ENCODE data around the gene DCDC2. TPM values are rescaled to one million over a fixed set of nuclear protein-coding genes. Genes with fewer than 3 reads are reported as not detected.

The DCDC2 gene
- total RNA-seq, 1 experiment from 2014 or later, result 45.1 TPM

DNA sequence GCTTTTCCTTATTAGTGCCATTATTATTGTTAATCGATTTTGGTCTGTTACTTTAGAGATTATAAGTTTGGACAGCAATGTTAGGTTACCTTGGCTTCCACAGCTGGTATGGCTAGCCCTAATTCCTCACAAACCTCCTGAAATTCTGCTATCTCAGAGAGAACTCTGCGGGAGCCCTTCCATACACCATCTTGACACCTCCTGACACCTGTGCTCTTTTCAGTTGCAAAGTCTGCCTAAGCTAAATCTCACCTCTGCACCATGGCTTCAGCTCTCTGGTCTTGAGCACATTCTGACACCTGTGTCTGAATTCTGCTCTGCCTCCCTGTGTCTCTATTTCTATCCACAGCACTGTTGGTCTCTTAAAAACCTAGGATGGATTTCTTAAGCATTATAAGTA lies 106.5 kb downstream of the DCDC2 start:
- intact Hi-C loops (cut with micrococcal nuclease; ENCODE audit: unreplicated experiment), result no loop called here
- H3K27me3 ChIP-seq (replicated peaks; ENCODE audit: insufficient read depth, low read depth, low read length, poor library complexity), result no peaks in the 10 kb centered on the region
- ChIA-PET POLR2A (ENCODE audit: low non-redundant PET) (no interaction called here), CTCF (no interaction called here)
- BruUV-seq (replicated peaks), result no TSS peak
- no peak for DNase-seq (ENCODE audit: low spot score)
- H3K36me3 ChIP-seq (ENCODE audit: insufficient read depth, low read length, poor library complexity, severe bottlenecking), result peaks cover 20% of the 10 kb centered on the region
- TF ChIP-seq EZH2 (IDR thresholded peaks at IDR 0.05; ENCODE audit: borderline replicate concordance, low read depth, low read length, poor library complexity, severe bottlenecking), result no peak
- TF ChIP-seq, protein P1, sequence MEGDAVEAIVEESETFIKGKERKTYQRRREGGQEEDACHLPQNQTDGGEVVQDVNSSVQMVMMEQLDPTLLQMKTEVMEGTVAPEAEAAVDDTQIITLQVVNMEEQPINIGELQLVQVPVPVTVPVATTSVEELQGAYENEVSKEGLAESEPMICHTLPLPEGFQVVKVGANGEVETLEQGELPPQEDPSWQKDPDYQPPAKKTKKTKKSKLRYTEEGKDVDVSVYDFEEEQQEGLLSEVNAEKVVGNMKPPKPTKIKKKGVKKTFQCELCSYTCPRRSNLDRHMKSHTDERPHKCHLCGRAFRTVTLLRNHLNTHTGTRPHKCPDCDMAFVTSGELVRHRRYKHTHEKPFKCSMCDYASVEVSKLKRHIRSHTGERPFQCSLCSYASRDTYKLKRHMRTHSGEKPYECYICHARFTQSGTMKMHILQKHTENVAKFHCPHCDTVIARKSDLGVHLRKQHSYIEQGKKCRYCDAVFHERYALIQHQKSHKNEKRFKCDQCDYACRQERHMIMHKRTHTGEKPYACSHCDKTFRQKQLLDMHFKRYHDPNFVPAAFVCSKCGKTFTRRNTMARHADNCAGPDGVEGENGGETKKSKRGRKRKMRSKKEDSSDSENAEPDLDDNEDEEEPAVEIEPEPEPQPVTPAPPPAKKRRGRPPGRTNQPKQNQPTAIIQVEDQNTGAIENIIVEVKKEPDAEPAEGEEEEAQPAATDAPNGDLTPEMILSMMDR (conservative IDR thresholded peaks at IDR 0.05; ENCODE audit: low read depth, low read length), result no peak
- H3K4me3 ChIP-seq (ENCODE audit: low read depth, low read length, poor library complexity, severe bottlenecking), result no peak overlapping the region
- H3K9me3 ChIP-seq (ENCODE audit: low read depth, low read length, poor library complexity, severe bottlenecking), result peaks cover 16% of the 10 kb centered on the region
- H3K27ac ChIP-seq (ENCODE audit: low read depth, low read length, poor library complexity, severe bottlenecking), result no peak overlapping the region
- H3K4me1 ChIP-seq (ENCODE audit: insufficient read depth, low read length, poor library complexity, severe bottlenecking), result no peaks in the 10 kb centered on the region

- TF ChIP-seq EZH2 (IDR thresholded peaks at IDR 0.05; ENCODE audit: borderline replicate concordance, low read depth, low read length, poor library complexity, severe bottlenecking), result no peak
- TF ChIP-seq, protein P1 (conservative IDR thresholded peaks at IDR 0.05; ENCODE audit: low read depth, low read length), result no peak
- intact Hi-C loops (cut with micrococcal nuclease; ENCODE audit: unreplicated experiment), result no loop called here
- ChIA-PET POLR2A (ENCODE audit: low non-redundant PET) (no interaction called here), CTCF (no interaction called here)
- H3K9me3 ChIP-seq (ENCODE audit: low read depth, low read length, poor library complexity, severe bottlenecking), result peaks cover 11% of the 10 kb centered on the region
- no peaks in the 10 kb centered on the region for H3K27me3 ChIP-seq (replicated peaks; ENCODE audit: insufficient read depth, low read depth, low read length, poor library complexity)
- no peak overlapping the region for H3K27ac ChIP-seq (ENCODE audit: low read depth, low read length, poor library complexity, severe bottlenecking)
- BruUV-seq (replicated peaks), result no TSS peak
- DNase-seq (ENCODE audit: low spot score), result no peak
- H3K36me3 ChIP-seq (ENCODE audit: insufficient read depth, low read length, poor library complexity, severe bottlenecking), result peaks cover 12% of the 10 kb centered on the region
- H3K4me1 ChIP-seq (ENCODE audit: insufficient read depth, low read length, poor library complexity, severe bottlenecking), result no peaks in the 10 kb centered on the region
- H3K4me3 ChIP-seq (ENCODE audit: low read depth, low read length, poor library complexity, severe bottlenecking), result no peak overlapping the region
Observed at GRCh38 chr6:24249926-24250325, 107.9 kb downstream of the DCDC2 start.

DNA sequence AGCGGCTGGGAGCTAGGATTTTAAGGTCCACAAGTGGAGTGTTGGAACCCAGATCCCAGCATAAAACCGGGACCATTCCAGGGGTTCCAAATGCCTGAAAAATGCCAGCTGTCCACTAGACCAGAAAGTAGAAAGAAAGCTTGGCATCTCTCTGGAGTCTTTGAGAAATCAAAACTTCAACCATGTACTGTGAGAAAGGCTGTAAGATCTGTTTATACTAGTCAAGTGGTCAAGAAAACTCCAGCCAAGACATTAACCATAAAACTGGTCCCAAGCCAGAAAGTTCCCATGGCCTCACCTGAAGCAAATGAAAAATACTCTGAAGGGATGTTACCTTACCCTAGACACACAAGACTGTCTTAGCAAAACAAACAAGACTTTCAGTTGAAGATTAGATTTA lies 112.6 kb downstream of the DCDC2 start:
- H3K27ac ChIP-seq (ENCODE audit: low read depth, low read length, poor library complexity, severe bottlenecking), result no peak overlapping the region
- POLR2A ChIA-PET (ENCODE audit: low non-redundant PET), result no interaction called here
- H3K9me3 ChIP-seq (ENCODE audit: low read depth, low read length, poor library complexity, severe bottlenecking), result no peaks in the 10 kb centered on the region
- no peaks in the 10 kb centered on the region for H3K27me3 ChIP-seq (replicated peaks; ENCODE audit: insufficient read depth, low read depth, low read length, poor library complexity)
- TF ChIP-seq, protein P1 (conservative IDR thresholded peaks at IDR 0.05; ENCODE audit: low read depth, low read length), result no peak
- TF ChIP-seq EZH2 (IDR thresholded peaks at IDR 0.05; ENCODE audit: borderline replicate concordance, low read depth, low read length, poor library complexity, severe bottlenecking), result no peak
- no peak overlapping the region for H3K4me3 ChIP-seq (ENCODE audit: low read depth, low read length, poor library complexity, severe bottlenecking)
- H3K36me3 ChIP-seq (ENCODE audit: insufficient read depth, low read length, poor library complexity, severe bottlenecking), result no peaks in the 10 kb centered on the region
- H3K4me1 ChIP-seq (ENCODE audit: insufficient read depth, low read length, poor library complexity, severe bottlenecking), result no peaks in the 10 kb centered on the region
- intact Hi-C loops (cut with micrococcal nuclease; ENCODE audit: unreplicated experiment), result no loop called here
- CTCF ChIA-PET, result interaction anchor here (0.5 kb wide), 1 partner anchor 79 kb away, joined by 4 read pairs; no protein-coding TSS in a partner anchor
- DNase-seq (ENCODE audit: low spot score), result no peak
- no TSS peak for BruUV-seq (replicated peaks)
